ENCODE results near the gene GPX1.

Gene GPX1

GRCh38 chr3:49313896-49314688 is 44.1 kb downstream of the GPX1 start:
- no peak for DNase-seq (ENCODE audit: low read depth, low spot score)

- DNase-seq (ENCODE audit: low read depth, low spot score) = no peak
These were observed 46.9 kb downstream of the GPX1 start for GRCh38 chr3:49311283-49311682.

GRCh38 chr3:49310677-49311076 is 47.5 kb downstream of the GPX1 start:
- no peak for DNase-seq (ENCODE audit: low read depth, low spot score)

Data from ELF-1 (cell line).